K562 (cell line): ENCODE data around the gene B9D2. TPM values are rescaled to one million over a fixed set of nuclear protein-coding genes. Genes with fewer than 3 reads are reported as not detected.

Source experiments
- DPF2 ChIP-seq: fragments of 450-650 bp; IDR thresholded peaks from 2 replicates; pipeline ENCODE4 v1.6.1; 2016
- E2F6 ChIP-seq, 2 experiments: IDR thresholded peaks; 2 replicates each; pipeline ENCODE4 v1.6.1; 2011; ENCODE audit warnings: borderline replicate concordance in 1 of 2, control low read depth in 1 of 2, low read depth in 1 of 2, low read length in 1 of 2, mild to moderate bottlenecking in 1 of 2, mixed read lengths in 1 of 2, moderate library complexity in 1 of 2; ENCODE audit not compliant: insufficient read depth in 1 of 2, insufficient read length in 1 of 2, poor library complexity in 1 of 2, severe bottlenecking in 1 of 2; ENCODE audit errors: extremely low read depth in 1 of 2
- EGR1 ChIP-seq: fragments of 450-650 bp; conservative IDR thresholded peaks from 2 replicates; pipeline ENCODE4 v1.6.1; 2017; ENCODE audit warnings: mild to moderate bottlenecking
- FOXA1 ChIP-seq: fragments of 450-650 bp; IDR thresholded peaks from 2 replicates; pipeline ENCODE4 v1.6.1; 2016; ENCODE audit warnings: mild to moderate bottlenecking, borderline replicate concordance
- GABPA ChIP-seq: fragments of 200-800 bp; sonication (Bioruptor generic); conservative IDR thresholded peaks from 2 replicates; pipeline ENCODE4 v1.6.1; 2016; ENCODE audit warnings: low read depth, missing genetic modification characterization, missing compliant biosample characterization
- GATA2 ChIP-seq: sonication (generic); formaldehyde crosslinking; IDR thresholded peaks from 2 replicates; pipeline ENCODE4 v1.4.0; 2020; ENCODE audit warnings: mild to moderate bottlenecking, missing genetic modification reagents
- POLR2A ChIP-seq: fragments of 450-650 bp; conservative IDR thresholded peaks from 2 replicates; pipeline ENCODE4 v1.6.1; 2016
- STAT6 ChIP-seq: sonication (generic); formaldehyde crosslinking; IDR thresholded peaks from 2 replicates; pipeline ENCODE4 v1.8.1; 2023; ENCODE audit warnings: mild to moderate bottlenecking, missing genetic modification reagents
- TAF15 ChIP-seq: fragments of 200-400 bp; formaldehyde crosslinking; IDR thresholded peaks from 2 replicates; pipeline ENCODE4 v1.6.1; 2017; ENCODE audit warnings: mild to moderate bottlenecking, low read depth, low read length, moderate library complexity
- TCF7L2 ChIP-seq: fragments of 150-350 bp; IDR thresholded peaks from 2 replicates; pipeline ENCODE4 v1.6.1; 2016; ENCODE audit warnings: low read depth, mild to moderate bottlenecking, low read length, moderate library complexity
- TEAD4 ChIP-seq, 2 experiments: sonication (generic) in 1 of 2; formaldehyde crosslinking in 1 of 2; IDR thresholded peaks; 2 replicates each; pipeline versions ENCODE4 v1.6.1 to v1.8.0; 2012 to 2022; ENCODE audit warnings: borderline replicate concordance in 1 of 2, inconsistent platforms in 1 of 2, low read length in 1 of 2, mild to moderate bottlenecking in 1 of 2, missing genetic modification reagents in 1 of 2
- TSC22D4 ChIP-seq: fragments of 450-650 bp; IDR thresholded peaks from 2 replicates; pipeline ENCODE4 v1.6.1; 2016; ENCODE audit warnings: missing genetic modification characterization, missing biosample characterization, control low read depth
- WHSC1 ChIP-seq: IDR thresholded peaks from one replicate; pipeline ENCODE4 v1.6.1; 2012; ENCODE audit warnings: low read length, control low read depth, inconsistent platforms
- ZEB2 ChIP-seq: fragments of 450-650 bp; IDR thresholded peaks from 2 replicates; pipeline ENCODE4 v1.6.1; 2016
- ZNF197 ChIP-seq: fragments of 200-800 bp; sonication (Bioruptor generic); IDR thresholded peaks from 2 replicates; pipeline ENCODE4 v1.6.1; 2016; ENCODE audit warnings: low read depth, missing genetic modification characterization, missing compliant biosample characterization
- ZNF431 ChIP-seq: sonication (generic); formaldehyde crosslinking; IDR thresholded peaks from 2 replicates; pipeline ENCODE4 v1.8.0; 2022; ENCODE audit warnings: mild to moderate bottlenecking, missing genetic modification reagents
- polyA plus RNA-seq, 8 experiments: library from polyadenylated mRNA; depleted of rRNA in 4 of 8; stranded (reverse) in 5 of 8; unstranded in 3 of 8; fragments of >200 nt; fragmentation: Nextera tagmentation in 2 of 8; fragmentation: Illumina TruSeq in 1 of 8; extraction: Ambion mirVana in 2 of 8; extraction: Trizol in 1 of 8; gene quantifications; 2 replicates each; pipeline versions ENCODE4 v1.2.1 to v1.2.3, GENCODE V29; 2011 to 2014; ENCODE audit warnings: inconsistent platforms in 1 of 8, missing spikeins in 1 of 8
- total RNA-seq, 7 experiments: library from RNA; depleted of rRNA in 6 of 7; stranded (reverse); fragments of >200 nt in 6 of 7; fragmentation: Illumina TruSeq in 2 of 7; extraction: Trizol in 2 of 7; gene quantifications; 2 replicates each; pipeline versions ENCODE4 v1.2.1 to v1.2.3, GENCODE V29; 2011 to 2021; ENCODE audit warnings: low replicate concordance in 1 of 7

Gene B9D2
- total and polyA plus RNA-seq, 9 of the 15 experiments (the other 6 are each of a cell fraction or from before 2014, with no cell fraction given): 0.83 to 6.9 (median 2.8) TPM

DNA sequence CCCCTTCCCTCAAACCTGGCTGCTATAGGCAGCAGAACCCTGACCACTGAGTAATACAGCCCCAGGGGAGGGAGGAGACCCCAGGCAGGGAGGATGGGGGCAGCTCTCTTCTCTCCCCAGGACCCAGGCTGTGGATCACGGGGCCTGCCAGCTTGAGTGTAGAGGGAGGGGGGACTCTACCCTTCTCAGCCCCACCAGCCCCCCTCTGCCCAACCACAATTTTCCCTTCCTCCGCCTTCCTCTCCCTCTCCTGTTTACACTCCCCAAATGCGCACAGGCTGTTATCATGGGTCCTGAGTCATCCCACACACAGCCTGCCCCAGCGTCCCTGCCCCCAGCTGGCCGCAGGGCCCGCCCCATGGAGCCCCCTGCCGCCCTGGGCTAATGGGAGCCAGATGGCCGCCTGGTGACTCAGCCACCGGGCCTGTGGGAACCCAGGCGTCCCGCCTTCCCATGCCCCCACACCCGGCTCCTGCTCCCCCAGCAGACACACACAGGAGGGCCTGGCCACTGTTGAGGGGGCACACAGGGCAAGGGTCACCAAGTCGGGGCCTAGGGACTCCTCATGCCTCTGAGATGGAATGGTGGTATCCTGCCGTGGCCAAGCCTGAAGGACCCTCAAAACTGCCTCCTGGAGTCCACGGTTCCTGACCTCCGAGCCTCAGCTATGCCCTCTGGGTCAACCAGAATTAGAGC is 40.4 kb downstream of the B9D2 start (continued):
- TF ChIP-seq GATA2 (CRISPR knock-in tag) (no peak), ZNF197 (no peak), GABPA (tag) (0 out of 2 replicates have a peak, but pooled peaks have one; percentile 46), EGR1 (peak; percentile 86), E2F6 (IDR thresholded peaks at IDR 0.05; ENCODE audit: borderline replicate concordance in 1 of 2, extremely low read depth in 1 of 2, insufficient read depth in 1 of 2, insufficient read length in 1 of 2, low read depth in 1 of 2, low read length in 1 of 2, poor library complexity in 1 of 2, severe bottlenecking in 1 of 2) (peak; percentile 23 to 28), TSC22D4 (no peak), STAT6 (0 out of 2 replicates have a peak, but pooled peaks have one; percentile 21), DPF2 (peak; percentile 97), TCF7L2 (no peak), FOXA1 (no peak; the same call in 1 of the 2 replicates), ZNF431 (0 out of 2 replicates have a peak, but pooled peaks have one; percentile 18), WHSC1 (no peak), TEAD4 (IDR thresholded peaks at IDR 0.05; ENCODE audit: low read length) (peak; percentile 76), TEAD4 (CRISPR knock-in tag; IDR thresholded peaks at IDR 0.05; ENCODE audit: borderline replicate concordance) (no peak), TAF15 (no peak), ZEB2 (peak; percentile 36; the same call in 1 of the 2 replicates), POLR2A (peak; percentile 2; the same call in 1 of the 2 replicates)
